GM21529 (cell line): ENCODE measurements around the gene INPP5D.
"Not testable (repeated sequence)": the region's sequence is repeated elsewhere in the genome, so short reads cannot be mapped to it uniquely, and the experiment has no call there.

ENCODE experiments used
- ATAC-seq: cut with Tn5 transposase; IDR thresholded peaks from one replicate; pipeline ENCODE4 v1.9.1; 2021; ENCODE audit not compliant: unreplicated experiment

The INPP5D gene

GRCh38 chr2:233051241-233052149 is 8.6 kb upstream of the INPP5D start:
- ATAC-seq = no peak

GRCh38 chr2:233052517-233052916 is 7.6 kb upstream of the INPP5D start:
- not testable (repeated sequence) for ATAC-seq

- no peak for ATAC-seq
Measured at GRCh38 chr2:233053928-233054784, 6.0 kb upstream of the INPP5D start.

GRCh38 chr2:233055362-233055761 is 4.8 kb upstream of the INPP5D start:
- no peak for ATAC-seq

GRCh38 chr2:233056961-233057605 is 3.1 kb upstream of the INPP5D start:
- no peak for ATAC-seq

- ATAC-seq = no peak
Measured at GRCh38 chr2:233058717-233059546, 1.2 kb upstream of the INPP5D start.

- no peak for ATAC-seq
Measured at GRCh38 chr2:233059547-233059796, 670 bp upstream of the INPP5D start.

GRCh38 chr2:233060501-233060979 is 398 bp downstream of the INPP5D start:
- ATAC-seq = no peak

- ATAC-seq = no peak
Measured at GRCh38 chr2:233060980-233061590, 943 bp downstream of the INPP5D start.

GRCh38 chr2:233061591-233062450 is 1.7 kb downstream of the INPP5D start:
- ATAC-seq = peak; percentile 27

- no peak for ATAC-seq
Measured at GRCh38 chr2:233062451-233062850, 2.3 kb downstream of the INPP5D start.

GRCh38 chr2:233062946-233063268 is 2.8 kb downstream of the INPP5D start:
- no peak for ATAC-seq

GRCh38 chr2:233063269-233063975 is 3.3 kb downstream of the INPP5D start:
- ATAC-seq = peak; percentile 60

- ATAC-seq = no peak
Measured at GRCh38 chr2:233063976-233064411, 3.9 kb downstream of the INPP5D start.

- ATAC-seq = no peak
Measured at GRCh38 chr2:233064530-233065199, 4.5 kb downstream of the INPP5D start.

- ATAC-seq = not testable (repeated sequence)
Measured at GRCh38 chr2:233065200-233065589, 5.1 kb downstream of the INPP5D start.

GRCh38 chr2:233065954-233066470 is 5.9 kb downstream of the INPP5D start:
- ATAC-seq = no peak
